HUDEP-2 (cell line): ENCODE measurements around the gene FAM222B.
"Not testable (repeated sequence)": the region's sequence is repeated elsewhere in the genome, so short reads cannot be mapped to it uniquely, and the experiment has no call there.

Experiments
- DNase-seq, 76 experiments: peaks; one replicate each; lab custom pipeline; 2025; ENCODE audit not compliant: unreplicated experiment in 76 of 76; lab: John Stamatoyannopoulos, UW

The FAM222B gene

DNA sequence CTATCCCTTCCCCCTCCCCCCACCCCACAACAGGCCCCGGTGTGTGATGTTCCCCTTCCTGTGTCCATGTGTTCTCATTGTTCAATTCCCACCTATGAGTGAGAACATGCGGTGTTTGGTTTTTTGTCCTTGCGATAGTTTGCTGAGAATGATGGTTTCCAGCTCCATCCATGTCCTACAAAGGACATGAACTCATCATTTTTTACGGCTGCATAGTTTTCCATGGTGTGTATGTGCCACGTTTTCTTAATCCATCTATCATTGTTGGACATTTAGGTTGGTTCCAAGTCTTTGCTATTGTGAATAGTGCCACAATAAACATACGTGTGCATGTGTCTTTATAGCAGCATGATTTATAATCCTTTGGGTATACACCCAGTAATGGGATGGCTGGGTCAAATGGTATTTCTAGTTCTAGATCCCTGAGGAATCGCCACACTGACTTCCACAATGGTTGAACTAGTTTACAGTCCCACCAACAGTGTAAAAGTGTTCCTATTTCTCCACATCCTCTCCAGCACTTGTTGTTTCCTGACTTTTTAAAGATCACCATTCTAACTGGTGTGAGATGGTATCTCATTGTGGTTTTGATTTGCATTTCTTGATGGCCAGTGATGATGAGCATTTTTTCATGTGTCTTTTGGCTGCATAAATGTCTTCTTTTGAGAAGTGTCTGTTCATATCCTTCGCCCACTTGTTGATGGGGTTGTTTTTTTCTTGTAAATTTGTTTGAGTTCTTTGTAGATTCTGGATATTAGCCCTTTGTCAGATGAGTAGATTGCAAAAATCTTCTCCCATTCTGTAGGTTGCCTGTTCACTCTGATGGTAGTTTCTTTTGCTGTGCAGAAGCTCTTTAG lies 106.4 kb downstream of the FAM222B start:
- DNase-seq, result not testable (repeated sequence)

GRCh38 chr17:28735242-28735722 lies 107.3 kb downstream of the FAM222B start:
- peak in 71 of 76 experiments; percentile 25 to 84 (median 60) for DNase-seq

GRCh38 chr17:28734712-28735241 lies 107.8 kb downstream of the FAM222B start:
- DNase-seq, result no peak

DNA sequence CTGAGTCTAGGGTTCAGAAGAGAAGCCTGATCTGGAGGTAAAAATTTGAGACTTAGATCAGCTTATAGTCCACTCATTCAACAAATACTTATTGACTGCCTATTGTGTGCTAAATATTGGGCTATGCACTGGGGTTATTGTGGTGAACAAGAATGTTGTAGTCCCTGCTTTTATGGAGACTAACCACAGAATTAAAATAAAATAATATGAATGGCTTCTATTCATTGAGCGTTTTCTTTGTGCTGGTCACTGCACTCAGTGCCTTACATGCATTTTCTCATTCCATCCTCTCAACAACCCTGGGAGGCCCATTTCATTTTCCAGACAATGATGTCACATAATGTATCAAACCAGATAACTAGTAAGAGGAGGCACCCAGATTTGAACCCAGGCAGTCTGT lies 109.2 kb downstream of the FAM222B start:
- no peak for DNase-seq

GRCh38 chr17:28729950-28730330 lies 112.7 kb downstream of the FAM222B start:
- no peak for DNase-seq

GRCh38 chr17:28728364-28729200 lies 114.0 kb downstream of the FAM222B start, which contains the start of gene NEK8:
Gene NEK8 (plus strand): TSS chr17:28728788. CDS start chr17:28728814, 26 bp downstream.
- peak; percentile 17 to 97 (median 92) for DNase-seq

- peak in 74 of 76 experiments; percentile 40 to 93 (median 87) for DNase-seq
These were observed 115.7 kb downstream of the FAM222B start for GRCh38 chr17:28726627-28727491.

GRCh38 chr17:28726226-28726626 lies 116.4 kb downstream of the FAM222B start, which contains the start of gene TLCD1:
Gene TLCD1 (minus strand): TSS chr17:28726233. CDS start chr17:28726097, 136 bp downstream.
- DNase-seq, result peak in 69 of 76 experiments; percentile 3 to 90 (median 67)

DNA sequence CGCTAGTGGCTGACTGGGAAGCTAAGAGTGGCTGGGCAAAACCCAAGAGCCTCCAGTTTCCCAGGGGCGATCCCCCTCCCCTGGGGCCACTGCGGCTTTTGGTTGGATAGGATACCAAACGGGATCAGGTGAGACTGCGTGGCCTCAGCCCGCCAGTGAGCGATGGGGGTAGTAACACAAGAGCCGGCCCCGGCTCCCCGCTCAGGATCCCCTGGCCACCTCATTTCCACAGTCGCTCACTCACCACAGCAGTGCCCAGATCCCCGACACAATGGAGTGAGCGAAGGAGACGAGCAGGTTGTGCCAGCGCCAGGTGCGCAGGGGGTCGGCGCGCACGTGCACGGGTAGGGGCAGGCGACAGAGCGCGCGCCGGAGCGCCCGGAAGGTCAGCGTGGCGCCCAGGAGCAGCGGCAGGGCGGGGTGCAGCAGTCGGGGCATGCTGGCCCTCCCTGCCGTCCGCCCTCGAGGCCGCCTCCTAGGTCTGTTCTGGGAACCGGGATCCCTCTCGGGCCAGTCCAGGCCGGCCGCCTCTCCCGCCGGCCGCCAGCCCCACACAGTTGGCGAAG lies 116.8 kb downstream of the FAM222B start:
- peak in 55 of 76 experiments; percentile 22 to 85 (median 59) for DNase-seq

DNA sequence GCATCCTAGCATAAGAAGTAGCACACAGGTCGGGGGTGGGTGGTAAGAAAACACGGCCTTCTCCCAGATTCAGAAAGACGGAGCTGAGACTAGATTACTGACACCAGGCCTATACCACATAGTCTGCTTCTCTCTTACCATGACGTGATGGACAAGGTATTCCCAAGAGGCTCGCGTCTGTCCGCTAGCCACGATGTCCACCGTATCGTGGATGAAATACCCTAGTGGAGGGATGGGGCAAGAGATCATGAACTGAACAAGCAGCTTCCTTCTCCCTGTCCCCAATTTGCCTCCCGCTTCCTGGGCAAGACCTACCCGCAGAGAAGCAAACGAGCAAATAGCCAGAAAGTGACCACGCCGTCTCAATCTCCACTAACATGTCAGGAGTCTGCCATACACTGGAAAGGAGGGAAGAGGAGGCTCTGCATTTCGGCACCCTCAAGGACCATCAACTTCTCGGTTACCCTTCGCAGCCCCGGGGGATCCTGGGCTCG lies 117.4 kb downstream of the FAM222B start:
- DNase-seq, result peak in 41 of 76 experiments; percentile 17 to 89 (median 49)

- peak in 7 of 76 experiments; percentile 2 to 52 (median 18) for DNase-seq
These were observed 118.0 kb downstream of the FAM222B start for GRCh38 chr17:28724500-28725165.

GRCh38 chr17:28723836-28724499 lies 118.6 kb downstream of the FAM222B start:
- peak in 1 of 76 experiments; percentile 36 for DNase-seq

DNA sequence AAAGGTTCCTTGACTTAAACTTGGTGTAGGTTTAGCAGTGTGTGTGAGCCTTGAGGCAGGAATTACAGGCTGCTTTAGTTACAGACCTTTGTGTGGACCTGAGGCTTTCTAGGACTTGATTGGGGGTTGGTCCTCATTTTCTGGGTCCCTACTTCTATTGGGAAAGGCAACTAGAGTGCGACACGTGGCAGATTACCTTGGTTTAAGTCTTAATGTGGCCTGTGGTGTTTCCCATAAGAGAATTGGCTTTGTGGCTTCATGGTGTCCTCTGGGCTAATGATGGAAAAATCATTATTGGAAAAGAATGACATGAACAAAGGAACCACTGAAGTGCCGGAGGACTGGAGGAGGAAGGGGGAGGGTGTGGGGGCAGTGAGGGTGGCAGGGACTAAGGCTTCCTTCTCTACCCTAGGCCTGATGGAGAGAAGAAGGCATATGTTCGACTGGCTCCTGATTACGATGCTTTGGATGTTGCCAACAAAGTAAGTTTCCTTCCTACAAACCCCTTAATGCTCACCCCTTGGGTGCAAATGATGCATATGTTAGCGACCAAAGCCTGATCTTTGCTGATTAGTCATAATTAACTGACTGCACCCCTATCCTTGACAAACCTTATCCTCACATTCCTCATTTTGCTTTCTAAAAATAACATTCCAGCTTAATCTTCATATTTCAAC lies 119.3 kb downstream of the FAM222B start:
- DNase-seq, result no peak

GRCh38 chr17:28722417-28723158 lies 120.0 kb downstream of the FAM222B start:
- DNase-seq, result no peak

GRCh38 chr17:28720997-28721329 lies 121.6 kb downstream of the FAM222B start:
- DNase-seq, result peak in 1 of 76 experiments; percentile 27

- DNase-seq, result peak in 13 of 76 experiments; percentile 11 to 59 (median 24)
These were observed 122.2 kb downstream of the FAM222B start for GRCh38 chr17:28720247-28720996.
